Cerebellar nuclear complex (tissue), 1 donor: ENCODE measurements around the gene PAIP2B.
"Not testable (repeated sequence)": the region's sequence is repeated elsewhere in the genome, so short reads cannot be mapped to it uniquely, and the experiment has no call there.

ENCODE experiments used
- DNase-seq, 2 experiments: peaks; one replicate each; lab custom pipeline; 2025; lab: John Stamatoyannopoulos, UW

PAIP2B gene, protein sequence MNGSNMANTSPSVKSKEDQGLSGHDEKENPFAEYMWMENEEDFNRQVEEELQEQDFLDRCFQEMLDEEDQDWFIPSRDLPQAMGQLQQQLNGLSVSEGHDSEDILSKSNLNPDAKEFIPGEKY

DNA sequence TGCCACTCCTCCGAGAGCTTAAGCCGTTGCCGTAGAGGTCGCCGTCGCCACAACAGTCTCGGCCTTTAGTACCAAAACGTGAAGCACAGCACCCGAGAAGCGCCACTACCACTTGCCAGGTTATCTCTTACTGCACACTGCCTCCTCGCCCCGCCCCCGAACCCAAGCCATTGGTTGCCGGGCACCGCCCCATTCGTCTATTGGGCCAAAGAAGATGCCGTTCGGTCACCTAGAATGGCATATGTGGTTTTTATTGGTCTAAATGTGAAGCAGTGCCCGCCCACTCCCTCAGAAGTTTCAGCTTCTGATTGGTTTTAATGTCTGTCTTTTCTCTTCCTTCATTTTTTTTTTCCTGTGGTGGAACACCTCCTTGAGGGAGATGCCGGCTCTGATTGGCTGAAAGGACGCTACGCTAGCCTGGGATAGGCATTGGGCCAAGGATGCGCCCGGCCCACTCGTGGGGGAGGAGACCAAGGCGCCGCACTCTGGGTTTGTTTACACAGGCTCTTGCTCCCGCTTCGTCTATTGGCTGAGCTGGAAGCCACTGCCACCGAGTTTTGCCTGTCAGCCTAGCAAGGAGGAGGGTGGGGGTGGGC, at the start of gene PAIP2B:
TSS of gene PAIP2B (minus strand) at position 139 of the 596 bp plus-strand sequence. CDS start 24,514 bp downstream, outside the sequence.
- peak; percentile 100 for DNase-seq

DNA sequence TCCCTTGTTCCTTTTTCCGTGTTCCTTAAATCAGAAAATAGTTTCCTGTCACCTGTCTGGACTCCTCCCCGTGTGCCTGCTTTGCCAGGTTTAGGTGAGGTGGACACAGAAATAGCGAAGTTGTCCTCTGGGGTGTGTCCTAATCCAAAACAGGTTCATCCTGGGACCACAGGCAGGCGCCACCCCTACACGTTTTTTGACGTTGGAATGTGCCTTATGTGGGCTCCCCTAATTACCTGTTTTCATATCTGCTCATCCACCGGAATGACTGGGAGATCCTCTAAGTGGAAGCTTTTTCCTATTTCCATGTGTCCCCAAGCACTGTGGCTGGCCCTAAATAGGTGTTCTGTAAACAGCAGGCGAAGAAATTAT, 49.0 kb upstream of the PAIP2B start:
- DNase-seq = no peak

DNA sequence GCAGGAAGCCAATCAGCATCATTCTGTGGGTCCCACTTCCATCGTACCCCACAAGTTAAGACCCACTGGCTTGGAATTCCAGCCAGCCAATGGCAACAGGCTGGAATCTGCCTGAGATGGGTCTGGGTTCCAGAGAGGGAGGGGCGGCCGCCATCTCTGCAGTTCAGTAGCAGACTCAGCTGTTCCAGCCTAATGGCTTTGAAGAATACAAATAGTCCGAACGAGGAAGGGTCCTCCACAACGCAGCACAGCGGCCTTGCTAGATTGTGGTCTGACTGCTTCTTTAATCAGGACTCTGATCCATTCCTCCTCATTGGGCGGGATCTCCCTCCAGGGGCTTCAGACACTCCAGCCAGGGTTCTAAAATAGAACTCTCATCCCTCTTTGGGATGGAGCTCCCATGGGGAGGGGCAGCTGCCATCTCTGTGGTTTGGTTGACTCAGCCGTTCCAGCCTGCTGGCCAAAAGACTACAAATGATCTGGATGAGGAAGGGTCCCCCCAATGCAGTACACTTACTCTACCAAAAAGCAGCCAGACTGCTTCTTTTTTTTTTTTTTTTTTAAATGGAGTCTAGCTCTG, 42.7 kb upstream of the PAIP2B start:
- no peak for DNase-seq

DNA sequence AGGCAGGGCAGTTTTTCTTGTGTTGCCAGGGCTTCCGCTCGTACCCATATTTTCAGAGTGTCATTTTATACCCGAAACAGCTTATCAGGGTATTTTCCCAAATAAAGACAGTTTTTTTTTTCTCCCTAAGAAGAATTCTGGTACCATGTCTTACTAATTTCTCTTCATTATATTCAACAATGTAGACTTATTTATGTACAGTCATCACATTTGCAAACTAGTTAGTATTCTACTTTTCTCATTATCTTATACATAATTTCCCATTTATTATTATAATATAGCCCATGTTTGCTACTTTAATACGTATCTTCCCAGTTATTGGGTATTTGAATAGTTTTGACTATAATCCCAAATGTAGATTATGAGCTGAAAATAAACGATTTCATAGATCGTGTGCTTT, 36.5 kb upstream of the PAIP2B start:
- no peak for DNase-seq

- DNase-seq = no peak
Observed at GRCh38 chr2:71261534-71261933, 34.6 kb upstream of the PAIP2B start.

GRCh38 chr2:71256421-71256820, 29.5 kb upstream of the PAIP2B start:
- no peak for DNase-seq

DNA sequence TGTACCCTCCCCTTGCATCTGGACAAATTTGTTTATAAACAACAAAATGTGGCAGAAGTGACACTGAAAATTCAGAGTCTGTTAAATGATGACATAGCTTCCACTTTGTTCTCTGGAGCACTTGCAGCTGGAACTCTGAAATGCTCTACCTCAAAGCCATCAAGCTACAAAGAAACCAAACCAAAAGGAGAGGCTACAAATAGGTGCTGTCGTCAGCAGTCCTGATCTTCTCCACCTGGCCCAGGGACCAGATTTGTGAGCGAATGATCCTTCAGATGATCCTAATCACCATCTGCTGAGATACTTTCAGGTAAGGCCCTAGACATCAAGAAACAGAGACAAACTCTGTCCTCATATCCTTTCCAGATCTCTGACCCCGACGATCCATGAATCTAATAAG, 27.9 kb upstream of the PAIP2B start:
- no peak for DNase-seq

- DNase-seq = no peak
Observed at GRCh38 chr2:71254078-71254477, 27.2 kb upstream of the PAIP2B start.

DNA sequence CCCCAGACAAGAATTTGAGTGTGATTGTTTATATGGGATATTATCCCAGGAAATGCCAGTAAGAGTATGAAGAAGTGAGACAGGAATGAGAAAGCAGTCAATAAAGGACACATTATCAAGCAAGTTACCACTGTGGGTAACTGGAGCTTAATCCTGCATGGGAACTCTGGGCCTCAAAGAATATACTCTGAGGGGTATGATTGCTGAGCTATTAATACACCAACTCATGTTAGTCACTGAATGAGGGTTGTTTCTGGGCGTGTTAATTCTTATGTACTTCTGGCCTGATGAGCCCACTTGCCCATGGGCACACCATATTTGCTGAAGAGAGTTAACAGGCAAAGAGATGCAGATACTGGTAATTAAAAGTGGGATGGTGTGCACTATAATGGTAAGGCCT, 26.6 kb upstream of the PAIP2B start:
- no peak for DNase-seq

GRCh38 chr2:71252862-71253261, 26.0 kb upstream of the PAIP2B start:
- no peak for DNase-seq

DNA sequence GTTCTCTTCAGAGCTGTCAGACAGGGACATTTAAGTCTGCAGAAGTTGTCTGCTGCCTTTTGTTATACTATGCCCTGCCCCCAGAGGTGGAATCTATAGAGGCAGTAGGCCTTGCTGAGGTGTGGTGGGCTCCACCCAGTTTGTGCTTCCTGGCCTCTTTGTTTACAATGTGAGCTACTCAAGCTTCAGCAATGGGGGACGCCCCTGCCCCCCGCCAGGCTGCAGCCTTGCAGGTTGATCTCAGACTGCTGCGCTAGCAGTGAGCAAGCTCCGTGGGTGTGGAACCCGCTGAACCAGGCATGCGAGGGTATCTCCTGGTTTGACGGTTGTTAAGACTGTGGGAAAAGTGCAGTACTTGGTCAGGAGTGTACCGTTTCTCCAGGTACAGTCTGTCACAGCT, 24.0 kb upstream of the PAIP2B start:
- no peak for DNase-seq

GRCh38 chr2:71244302-71244660, 17.4 kb upstream of the PAIP2B start:
- DNase-seq = no peak

DNA sequence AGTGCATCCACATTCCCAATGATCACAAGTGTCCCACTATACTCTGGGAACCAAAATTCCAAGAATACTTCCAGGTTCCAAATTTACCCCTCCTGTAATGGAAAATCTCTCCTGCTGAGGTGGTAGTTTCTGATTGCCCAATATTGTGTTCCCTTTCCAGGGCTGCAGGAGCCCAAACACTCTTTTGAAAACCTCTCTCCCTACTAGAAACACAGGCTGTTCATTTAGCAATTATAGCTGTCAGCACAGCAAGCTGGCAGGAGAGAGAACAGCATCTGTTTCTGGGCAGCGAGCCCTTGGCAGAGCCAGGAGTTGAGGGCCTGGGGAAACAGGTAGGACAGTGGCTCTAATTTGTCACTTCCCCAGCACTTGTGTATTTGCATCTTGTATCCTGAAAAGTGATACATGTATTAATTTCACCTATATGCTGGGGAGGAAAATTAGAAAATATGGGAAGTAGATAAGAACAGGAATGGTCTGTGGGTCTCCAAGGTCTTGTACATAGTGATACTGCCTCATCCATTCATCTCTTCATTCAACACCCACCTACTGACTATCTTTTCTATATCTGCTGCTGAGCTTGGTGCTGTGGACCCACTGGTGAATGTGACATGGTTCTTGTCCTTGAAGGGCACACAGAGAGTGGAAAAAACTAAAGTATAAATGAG, 16.9 kb upstream of the PAIP2B start:
- peak; percentile 3 to 67 for DNase-seq

DNA sequence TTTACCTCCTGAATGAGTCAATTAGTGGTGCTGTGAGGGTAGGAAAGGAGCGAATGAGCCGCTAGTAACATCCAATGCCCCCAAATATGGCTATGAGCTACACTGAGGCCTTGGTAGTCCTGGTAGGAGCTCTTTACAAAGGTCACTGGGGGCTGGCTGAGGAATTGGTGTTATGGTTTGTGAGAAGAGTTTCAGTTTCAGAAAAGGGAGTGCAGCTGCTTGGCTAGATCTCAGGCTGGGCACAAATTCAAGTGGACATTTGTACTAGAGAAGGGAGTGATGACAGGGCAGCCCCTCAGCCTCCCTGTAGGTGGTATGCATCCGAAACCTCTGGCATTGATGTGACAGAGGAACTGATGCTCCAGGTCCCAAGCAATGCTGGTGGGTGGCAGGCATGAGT, 13.9 kb upstream of the PAIP2B start:
- DNase-seq = no peak

DNA sequence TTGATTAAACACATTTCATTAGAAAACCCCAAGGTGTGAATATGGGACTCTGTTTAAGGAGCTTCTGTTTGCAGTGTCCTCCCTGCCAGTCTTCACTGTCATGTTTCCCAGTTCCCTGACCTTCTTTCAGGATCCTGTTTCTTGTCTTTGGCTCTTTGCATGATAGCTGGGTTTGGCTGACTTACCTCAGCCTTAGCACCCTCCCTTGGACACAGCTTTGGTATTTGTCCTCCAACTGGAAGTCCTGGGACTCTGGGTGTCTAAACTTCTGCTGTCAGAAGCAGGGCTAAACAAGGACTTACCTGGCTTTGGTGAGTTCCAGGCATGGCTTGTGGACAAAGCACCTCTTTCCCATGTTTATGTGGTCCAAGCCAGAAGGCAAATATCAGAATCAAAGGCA, 11.2 kb upstream of the PAIP2B start:
- no peak for DNase-seq

- no peak for DNase-seq
Observed at GRCh38 chr2:71235930-71236587, 9.2 kb upstream of the PAIP2B start.

GRCh38 chr2:71233072-71233471, 6.2 kb upstream of the PAIP2B start:
- DNase-seq = not testable (repeated sequence)

DNA sequence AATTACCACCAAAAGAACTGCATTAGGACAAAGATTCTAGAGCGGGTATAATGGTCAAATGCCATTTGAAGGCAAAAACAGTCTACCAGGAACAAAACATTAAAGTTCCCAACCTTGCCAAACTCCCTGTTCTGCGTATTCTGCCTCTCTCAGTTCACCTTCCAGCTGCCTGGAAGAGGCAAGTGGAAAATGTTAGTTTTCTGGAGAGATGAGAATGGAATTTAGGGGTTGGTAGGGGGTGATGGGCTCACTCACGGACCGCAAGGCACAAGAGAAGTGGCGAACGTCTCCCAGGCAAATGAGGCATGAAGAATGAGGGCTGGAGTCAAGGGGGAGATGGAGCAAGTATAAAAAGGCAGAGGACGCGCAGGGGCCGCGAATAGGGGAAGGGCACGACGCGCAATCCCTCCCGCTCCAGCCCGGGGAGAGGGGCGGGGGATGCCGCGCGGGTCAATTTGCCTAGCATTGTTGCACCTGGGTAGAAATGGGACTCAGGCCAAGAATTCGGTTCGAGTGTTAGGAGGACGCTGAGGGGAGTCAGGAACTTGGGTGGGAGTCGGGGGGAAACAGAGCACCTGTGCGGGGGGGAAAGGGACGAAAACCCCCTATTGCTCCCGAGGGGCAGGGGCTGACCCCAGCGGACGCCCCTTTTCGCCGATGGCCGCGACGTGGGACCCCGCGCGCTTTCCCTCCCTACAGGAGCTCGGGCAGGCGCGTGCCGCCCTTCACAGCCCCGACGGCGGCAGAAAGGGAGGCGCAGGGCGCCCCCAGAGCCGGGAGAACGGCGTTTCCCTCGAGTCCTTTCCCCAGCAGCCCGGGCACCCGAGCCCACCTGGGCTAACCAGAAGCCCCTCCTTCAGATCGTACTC, 573 bp downstream of the PAIP2B start:
- no peak for DNase-seq

GRCh38 chr2:71224935-71225334, 2.0 kb downstream of the PAIP2B start:
- no peak for DNase-seq

- no peak for DNase-seq
Observed at GRCh38 chr2:71224457-71224856, 2.4 kb downstream of the PAIP2B start.

- DNase-seq = peak; percentile 43 to 76
Observed at GRCh38 chr2:71223767-71224333, 3.1 kb downstream of the PAIP2B start.

GRCh38 chr2:71220743-71221142, 6.2 kb downstream of the PAIP2B start:
- DNase-seq = no peak
